HL-60 (cell line): ENCODE results near the gene CCR3.

Experiments
- CTCF ChIP-seq: IDR thresholded peaks from one replicate; pipeline ENCODE4 v1.5.1; 2011; ENCODE audit warnings: low read length, control low read depth, inconsistent platforms; ENCODE audit not compliant: insufficient read depth
- GABPA ChIP-seq: IDR thresholded peaks from 2 replicates; pipeline ENCODE4 v1.6.1; 2012; ENCODE audit warnings: low read depth
- POLR2AphosphoS5 ChIP-seq: IDR thresholded peaks from 2 replicates; pipeline ENCODE4 v1.6.1; 2012; ENCODE audit warnings: low read depth
- REST ChIP-seq: IDR thresholded peaks from 2 replicates; pipeline ENCODE4 v1.6.1; 2012; ENCODE audit warnings: low read depth; ENCODE audit not compliant: insufficient replicate concordance
- SPI1 ChIP-seq: IDR thresholded peaks from 2 replicates; pipeline ENCODE4 v1.6.1; 2012; ENCODE audit warnings: low read depth, mild to moderate bottlenecking, borderline replicate concordance

- TF ChIP-seq CTCF, result no peak
- TF ChIP-seq REST, result no peak
- TF ChIP-seq GABPA, result no peak
- TF ChIP-seq POLR2AphosphoS5, result no peak
- no peak for TF ChIP-seq SPI1
Observed at GRCh38 chr3:46213201-46213600, 29.1 kb upstream of the CCR3 start.
